Omental fat pad (tissue), 4 donors: Measurements from ENCODE around the gene TMEM192. TPM values are rescaled to one million over a fixed set of nuclear protein-coding genes. Genes with fewer than 3 reads are reported as not detected.
"Not testable (repeated sequence)": the region's sequence is repeated elsewhere in the genome, so short reads cannot be mapped to it uniquely, and the experiment has no call there.

Source experiments
- ATAC-seq: fragments of 150-250 bp; one replicate; pipeline ENCODE4 v1.9.1; 2016; ENCODE audit warnings: mild to moderate bottlenecking, moderate library complexity; ENCODE audit not compliant: low FRiP score
- DNase-seq: peaks from one replicate; pipeline ENCODE4 v3.0.0-alpha.2; 2019; ENCODE audit warnings: low spot score
- total RNA-seq, 4 donors: library from RNA; depleted of rRNA; stranded (reverse); fragments of >200 nt; gene quantifications; one replicate each; pipeline ENCODE4 v1.1.0, GENCODE V29; 2016
- TF ChIP-seq, protein P1 (sequence below), 3 donors: fragments of 450-650 bp; IDR thresholded peaks; one replicate each; pipeline ENCODE4 v1.5.1; 2016 to 2017; ENCODE audit warnings: antibody characterized with exemption in 3 of 3, mild to moderate bottlenecking in 3 of 3, moderate library complexity in 2 of 3

TMEM192 gene
- total RNA-seq, 4 donors from 2014 or later = 14.8 to 22.8 (median 15.7) TPM

DNA sequence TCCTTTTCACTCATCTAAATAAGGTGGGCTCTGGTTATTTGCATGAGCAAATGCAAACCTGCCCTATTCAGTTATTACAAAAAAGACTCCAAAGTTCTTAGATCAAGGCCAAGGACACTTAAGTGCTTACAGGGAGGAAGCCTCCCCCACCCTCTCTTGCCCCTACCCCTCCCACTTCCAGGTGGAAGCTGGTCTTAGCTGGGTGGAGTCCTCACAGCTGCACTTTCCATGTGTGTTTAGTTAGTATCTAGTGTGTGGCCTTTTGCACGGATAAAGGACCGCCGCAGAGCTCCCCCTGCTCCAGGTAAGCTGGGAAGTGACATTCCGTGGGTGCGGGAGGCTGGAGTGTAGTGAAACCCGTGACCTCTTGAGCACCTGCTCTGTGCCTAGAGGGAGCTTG lies 59.0 kb downstream of the TMEM192 start, which contains the start of gene TRIM75:
Gene TRIM75, plus strand, starts transcription at position 222 of the 400 bp plus-strand sequence. CDS start 5,282 bp downstream, outside the sequence.
- ATAC-seq = no peak
- TF ChIP-seq, protein P1, sequence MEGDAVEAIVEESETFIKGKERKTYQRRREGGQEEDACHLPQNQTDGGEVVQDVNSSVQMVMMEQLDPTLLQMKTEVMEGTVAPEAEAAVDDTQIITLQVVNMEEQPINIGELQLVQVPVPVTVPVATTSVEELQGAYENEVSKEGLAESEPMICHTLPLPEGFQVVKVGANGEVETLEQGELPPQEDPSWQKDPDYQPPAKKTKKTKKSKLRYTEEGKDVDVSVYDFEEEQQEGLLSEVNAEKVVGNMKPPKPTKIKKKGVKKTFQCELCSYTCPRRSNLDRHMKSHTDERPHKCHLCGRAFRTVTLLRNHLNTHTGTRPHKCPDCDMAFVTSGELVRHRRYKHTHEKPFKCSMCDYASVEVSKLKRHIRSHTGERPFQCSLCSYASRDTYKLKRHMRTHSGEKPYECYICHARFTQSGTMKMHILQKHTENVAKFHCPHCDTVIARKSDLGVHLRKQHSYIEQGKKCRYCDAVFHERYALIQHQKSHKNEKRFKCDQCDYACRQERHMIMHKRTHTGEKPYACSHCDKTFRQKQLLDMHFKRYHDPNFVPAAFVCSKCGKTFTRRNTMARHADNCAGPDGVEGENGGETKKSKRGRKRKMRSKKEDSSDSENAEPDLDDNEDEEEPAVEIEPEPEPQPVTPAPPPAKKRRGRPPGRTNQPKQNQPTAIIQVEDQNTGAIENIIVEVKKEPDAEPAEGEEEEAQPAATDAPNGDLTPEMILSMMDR (IDR thresholded peaks at IDR 0.05) = no peak
- no peak for DNase-seq

DNA sequence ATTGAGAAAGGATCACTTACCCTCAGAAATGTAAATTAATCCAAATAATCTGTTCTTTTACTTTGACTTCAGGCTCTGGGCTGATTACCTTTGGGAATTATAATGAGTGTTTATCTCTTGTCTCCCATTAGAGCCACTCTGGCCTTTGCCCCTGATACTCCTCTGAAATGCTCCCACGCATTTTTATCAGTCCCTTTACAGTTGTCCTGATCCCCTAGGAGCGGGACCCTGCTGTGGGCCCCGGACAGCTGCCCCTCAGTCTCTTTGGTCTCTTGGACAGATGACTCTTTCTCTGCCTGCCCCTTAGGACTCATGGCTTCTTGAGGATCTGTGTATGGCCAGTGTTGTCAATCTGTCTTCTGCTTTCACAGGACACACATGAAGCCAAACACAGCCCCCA lies 60.0 kb downstream of the TMEM192 start:
- DNase-seq = no peak
- ATAC-seq = no peak

DNA sequence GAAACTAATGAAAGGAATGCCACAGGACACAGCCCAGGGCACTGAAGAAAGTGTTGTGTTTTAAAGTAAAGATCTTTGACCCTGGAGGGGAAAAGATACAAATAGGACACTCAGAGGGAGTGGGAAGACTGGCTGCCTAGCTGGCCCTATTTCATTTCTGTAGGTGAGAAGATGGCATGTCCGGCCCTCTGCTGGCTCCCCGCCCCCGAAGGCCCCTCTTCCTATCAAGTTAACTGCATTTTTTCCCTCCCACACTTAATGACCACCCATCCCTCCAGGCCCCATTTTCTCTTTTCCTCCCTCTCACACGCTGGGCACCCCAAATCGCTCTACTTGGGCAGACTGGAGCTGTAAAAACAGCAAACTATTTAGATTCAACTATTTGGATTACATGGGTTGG lies 64.5 kb downstream of the TMEM192 start:
- DNase-seq (no peak), ATAC-seq (no peak)
- TF ChIP-seq, protein P1 (IDR thresholded peaks at IDR 0.05) = no peak

More for the DNA sequence above, 60.0 kb downstream of the TMEM192 start:
- TF ChIP-seq, protein P1 (IDR thresholded peaks at IDR 0.05) = no peak

DNA sequence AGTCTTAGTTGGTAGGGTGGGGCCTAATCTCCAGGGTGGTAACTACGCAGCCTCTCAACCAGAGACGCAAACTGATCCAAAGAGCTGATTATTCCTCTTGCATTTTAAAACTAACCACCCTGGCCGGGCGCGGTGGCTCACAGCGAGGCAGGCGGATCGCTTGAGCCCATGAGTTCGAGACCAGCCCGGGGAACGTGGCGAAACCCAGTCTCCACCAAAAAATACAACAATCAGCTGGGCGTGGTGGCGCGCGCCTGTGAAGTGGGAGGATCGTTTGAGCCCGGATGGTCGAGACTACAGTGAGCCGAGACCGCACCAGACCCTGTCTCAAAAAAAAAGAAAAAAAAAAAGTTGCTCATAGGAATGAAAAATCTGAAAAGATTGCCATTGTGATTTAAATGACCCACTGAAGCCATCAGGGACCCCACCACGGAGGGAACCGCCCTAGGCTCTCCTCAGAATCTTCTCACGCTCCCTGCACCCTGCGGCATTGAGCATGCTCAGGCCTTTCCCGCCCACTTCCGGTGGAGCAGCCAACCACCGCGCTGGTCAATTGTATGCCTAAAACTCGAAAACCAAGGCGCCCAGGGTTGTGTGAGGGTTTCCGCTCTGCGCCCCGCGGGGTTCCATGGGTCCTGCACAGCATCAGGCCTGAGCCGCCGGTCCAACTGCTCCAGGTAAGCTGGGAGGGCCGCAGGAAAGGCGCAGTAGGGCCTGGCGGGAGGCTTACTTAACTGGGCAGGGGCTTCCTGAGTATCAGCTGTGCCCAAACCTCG lies 81.0 kb downstream of the TMEM192 start, which contains the start of gene TRIM60:
Gene TRIM60, plus strand, starts transcription at position 564 of the 776 bp plus-strand sequence. CDS start 8,074 bp downstream, outside the sequence.
- TF ChIP-seq, protein P1 (IDR thresholded peaks at IDR 0.05) = no peak
- ATAC-seq (no peak), DNase-seq (no peak)

DNA sequence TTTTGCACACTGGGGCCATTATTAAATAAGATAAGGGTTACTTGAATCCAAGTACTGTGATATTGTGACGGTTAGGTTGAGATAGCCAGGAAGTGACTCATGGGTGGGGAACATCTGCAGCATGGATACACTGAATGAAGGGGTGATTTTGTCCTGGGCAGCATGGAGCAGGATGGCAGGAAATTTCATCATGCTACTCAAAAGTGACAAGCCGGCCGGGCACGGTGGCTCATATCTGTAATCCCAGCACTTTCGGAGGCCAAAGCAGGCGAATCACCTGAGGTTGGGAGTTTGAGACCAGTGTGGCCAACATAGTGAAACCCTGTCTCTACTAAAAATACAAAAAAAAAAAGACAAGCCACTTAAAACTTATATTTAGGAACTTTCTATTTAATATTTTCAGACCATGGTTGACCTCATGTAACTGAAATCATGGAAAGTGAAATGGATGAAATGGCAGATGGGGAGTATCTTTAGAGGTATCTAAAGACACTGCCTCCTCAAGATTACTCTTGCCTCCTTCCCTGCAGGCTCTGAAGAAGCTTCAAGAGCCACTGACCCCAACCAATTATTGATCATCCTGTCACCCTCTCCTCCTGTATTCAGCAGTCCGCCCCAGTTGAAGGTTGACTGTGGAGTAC lies 84.8 kb downstream of the TMEM192 start:
- TF ChIP-seq, protein P1 (IDR thresholded peaks at IDR 0.05) = no peak
- no peak for DNase-seq
- no peak for ATAC-seq

DNA sequence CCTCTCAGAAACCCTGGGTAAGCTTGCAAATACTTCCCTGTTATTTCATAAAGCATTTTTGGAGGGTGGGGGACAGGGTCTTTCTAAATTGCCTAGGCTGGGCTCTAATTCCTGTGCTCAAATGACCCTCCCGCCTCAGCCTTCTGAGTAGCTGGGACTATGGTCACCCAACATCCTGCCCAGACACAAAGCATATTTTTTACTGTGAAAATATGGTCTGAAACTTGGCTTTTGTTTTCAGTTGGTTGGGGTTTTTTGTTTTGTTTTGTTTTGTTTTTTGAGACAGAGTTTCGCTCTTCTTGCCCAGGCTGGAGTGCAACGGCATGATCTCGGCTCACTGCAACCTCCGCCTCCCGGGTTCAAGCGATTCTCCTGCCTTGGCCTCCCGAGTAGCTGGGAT lies 86.9 kb downstream of the TMEM192 start:
- DNase-seq, ATAC-seq: not testable (repeated sequence)

Other genes starting within 250 kb of the TMEM192 start
- gene APELA, start 235.7 kb downstream of the TMEM192 start, total RNA-seq = not detected
- gene TRIM61, start 135.2 kb downstream of the TMEM192 start, total RNA-seq = 1 to 10 TPM in 1 of 4 donors, under 1 TPM in 2, not detected in 1; 0.93 to 1.4 (median 0.94) TPM
- gene TRIM60, start 80.9 kb downstream of the TMEM192 start, total RNA-seq = not detected
- not detected for gene TRIM75, start 59.0 kb downstream of the TMEM192 start, total RNA-seq
- 10 to 100 TPM; 23.1 to 42.6 (median 32.4) TPM for gene KLHL2, start 94.7 kb upstream of the TMEM192 start, total RNA-seq
- gene MSMO1, start 214.8 kb upstream of the TMEM192 start, total RNA-seq = 10 to 100 TPM; 13.2 to 45.2 (median 19.3) TPM